Mononuclear cell (primary cell): ENCODE results near the gene MRPS35. TPM values are rescaled to one million over a fixed set of nuclear protein-coding genes. Genes with fewer than 3 reads are reported as not detected.

ENCODE experiments used
- H3K27me3 ChIP-seq: 2 replicates; pipeline ENCODE4 v1.6.0; 2011; ENCODE audit warnings: low read length, control low read depth; ENCODE audit not compliant: insufficient read depth
- H3K4me1 ChIP-seq: 2 replicates; pipeline ENCODE4 v1.5.1; 2011; ENCODE audit warnings: mild to moderate bottlenecking, low read length, control low read depth; ENCODE audit not compliant: insufficient read depth
- H3K4me3 ChIP-seq: 2 replicates; pipeline ENCODE4 v1.5.1; 2011; ENCODE audit warnings: mild to moderate bottlenecking, low read length, moderate library complexity
- H3K9me3 ChIP-seq: 2 replicates; pipeline ENCODE4 v1.5.1; 2011; ENCODE audit warnings: low read depth, mild to moderate bottlenecking, control low read depth, low read length
- total RNA-seq: library from RNA; depleted of rRNA; stranded (reverse); fragments of >200 nt; gene quantifications from one replicate; pipeline ENCODE4 v1.2.3, GENCODE V29; 2012

The MRPS35 gene
- total RNA-seq: 57.7 TPM

- Histone ChIP-seq H3K9me3 (no peaks in the 10 kb centered on the region), H3K4me1 (peaks cover 29% of the 10 kb centered on the region), H3K27me3 (no peaks in the 10 kb centered on the region), H3K4me3 (peak within 1 kb of the TSS; percentile 75)
These were observed at the start of gene MRPS35 for GRCh38 chr12:27710592-27711316. Gene MRPS35 (plus strand): TSS chr12:27710832. CDS start chr12:27710844, 12 bp downstream.

- Histone ChIP-seq H3K27me3 (no peaks in the 10 kb centered on the region), H3K4me3 (no peak overlapping the region), H3K9me3 (no peaks in the 10 kb centered on the region), H3K4me1 (no peaks in the 10 kb centered on the region)
These were observed 44.9 kb upstream of the MRPS35 start for GRCh38 chr12:27665704-27666103.

- H3K4me1 ChIP-seq: no peaks in the 10 kb centered on the region
These were observed 44.1 kb upstream of the MRPS35 start for GRCh38 chr12:27666510-27666909.

GRCh38 chr12:27667540-27667939 is 43.1 kb upstream of the MRPS35 start:
- H3K9me3 ChIP-seq: no peaks in the 10 kb centered on the region

More at GRCh38 chr12:27666510-27666909, 44.1 kb upstream of the MRPS35 start:
- Histone ChIP-seq H3K27me3 (no peaks in the 10 kb centered on the region), H3K9me3 (no peaks in the 10 kb centered on the region), H3K4me3 (no peak overlapping the region)

DNA sequence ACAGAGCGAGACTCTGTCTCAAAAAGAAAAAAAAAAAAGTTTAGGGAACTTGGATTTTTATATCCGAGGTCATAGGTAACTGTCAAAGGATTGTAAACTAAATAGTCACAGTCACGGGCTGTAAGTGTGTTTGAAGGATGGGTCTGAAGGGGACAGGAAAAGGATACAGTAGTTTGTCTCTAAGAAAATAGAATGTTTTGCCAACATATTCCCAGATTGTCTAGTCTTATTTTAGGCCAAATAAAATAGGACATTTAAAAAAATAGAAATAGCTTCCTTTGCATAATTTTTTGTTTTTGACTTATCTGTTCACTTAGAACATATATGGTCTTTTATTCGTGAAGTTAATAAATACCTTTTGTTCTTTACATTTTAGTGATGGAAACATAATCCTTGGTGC is 38.6 kb upstream of the MRPS35 start:
- Histone ChIP-seq H3K4me1 (no peaks in the 10 kb centered on the region), H3K9me3 (no peaks in the 10 kb centered on the region), H3K27me3 (no peaks in the 10 kb centered on the region), H3K4me3 (no peak overlapping the region)

More at GRCh38 chr12:27667540-27667939, 43.1 kb upstream of the MRPS35 start:
- no peaks in the 10 kb centered on the region for H3K4me1 ChIP-seq
- no peaks in the 10 kb centered on the region for H3K27me3 ChIP-seq
- no peak overlapping the region for H3K4me3 ChIP-seq

- Histone ChIP-seq H3K4me1 (no peaks in the 10 kb centered on the region), H3K9me3 (no peaks in the 10 kb centered on the region), H3K4me3 (no peak overlapping the region), H3K27me3 (no peaks in the 10 kb centered on the region)
These were observed 38.0 kb upstream of the MRPS35 start for GRCh38 chr12:27672643-27673042.

GRCh38 chr12:27673101-27673718 is 37.4 kb upstream of the MRPS35 start:
- Histone ChIP-seq H3K9me3 (no peaks in the 10 kb centered on the region), H3K4me3 (no peak overlapping the region), H3K4me1 (no peaks in the 10 kb centered on the region), H3K27me3 (no peaks in the 10 kb centered on the region)

- H3K9me3 ChIP-seq: no peaks in the 10 kb centered on the region
- H3K27me3 ChIP-seq: no peaks in the 10 kb centered on the region
- H3K4me3 ChIP-seq: no peak overlapping the region
- no peaks in the 10 kb centered on the region for H3K4me1 ChIP-seq
These were observed 35.6 kb upstream of the MRPS35 start for GRCh38 chr12:27674989-27675388.

- no peaks in the 10 kb centered on the region for H3K9me3 ChIP-seq
- H3K27me3 ChIP-seq: no peaks in the 10 kb centered on the region
- no peaks in the 10 kb centered on the region for H3K4me1 ChIP-seq
- no peak overlapping the region for H3K4me3 ChIP-seq
These were observed 30.0 kb upstream of the MRPS35 start for GRCh38 chr12:27680619-27681018.

GRCh38 chr12:27682534-27682933 is 28.1 kb upstream of the MRPS35 start:
- H3K27me3 ChIP-seq: no peaks in the 10 kb centered on the region
- H3K4me1 ChIP-seq: no peaks in the 10 kb centered on the region
- H3K4me3 ChIP-seq: no peak overlapping the region
- no peaks in the 10 kb centered on the region for H3K9me3 ChIP-seq

DNA sequence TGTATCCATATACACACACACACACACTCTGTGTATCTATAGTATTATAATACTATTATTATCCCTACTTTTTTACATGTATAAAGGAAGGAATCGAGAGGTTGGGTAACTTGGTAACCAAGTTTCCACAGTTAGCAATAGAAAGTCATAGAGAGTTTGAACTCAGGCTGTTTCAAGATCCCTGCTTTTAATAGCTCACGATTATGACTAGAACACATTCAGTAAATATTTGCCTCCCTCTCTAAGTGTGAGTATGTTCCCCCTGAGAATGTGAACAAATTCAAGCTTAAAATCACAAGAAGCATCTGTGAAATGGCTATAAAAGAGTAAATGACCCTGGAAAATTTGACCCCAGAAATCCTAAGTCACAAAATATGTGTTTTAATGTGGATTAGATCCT is 25.4 kb upstream of the MRPS35 start:
- Histone ChIP-seq H3K4me1 (no peaks in the 10 kb centered on the region), H3K4me3 (no peak overlapping the region), H3K9me3 (no peaks in the 10 kb centered on the region), H3K27me3 (no peaks in the 10 kb centered on the region)

DNA sequence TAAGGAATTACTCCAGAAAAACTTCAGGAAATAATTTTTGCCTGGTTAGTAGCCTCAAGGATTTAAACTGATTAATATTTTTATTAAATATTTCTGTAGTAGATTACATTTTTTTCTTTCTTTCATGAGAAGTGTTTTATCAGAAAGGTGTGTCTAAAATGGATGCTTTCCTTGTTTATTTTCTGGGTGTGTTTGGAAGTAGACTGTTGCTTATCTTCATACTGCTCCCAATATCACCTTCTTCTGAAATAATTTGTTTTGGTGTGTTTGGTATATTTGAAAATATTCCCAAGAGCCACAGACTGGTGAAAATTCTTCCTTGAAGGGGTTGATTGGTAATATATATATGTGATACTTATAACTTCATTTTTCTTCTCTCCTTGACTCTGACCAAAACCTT is 24.5 kb upstream of the MRPS35 start:
- H3K9me3 ChIP-seq: no peaks in the 10 kb centered on the region
- no peaks in the 10 kb centered on the region for H3K4me1 ChIP-seq
- no peak overlapping the region for H3K4me3 ChIP-seq
- H3K27me3 ChIP-seq: no peaks in the 10 kb centered on the region

DNA sequence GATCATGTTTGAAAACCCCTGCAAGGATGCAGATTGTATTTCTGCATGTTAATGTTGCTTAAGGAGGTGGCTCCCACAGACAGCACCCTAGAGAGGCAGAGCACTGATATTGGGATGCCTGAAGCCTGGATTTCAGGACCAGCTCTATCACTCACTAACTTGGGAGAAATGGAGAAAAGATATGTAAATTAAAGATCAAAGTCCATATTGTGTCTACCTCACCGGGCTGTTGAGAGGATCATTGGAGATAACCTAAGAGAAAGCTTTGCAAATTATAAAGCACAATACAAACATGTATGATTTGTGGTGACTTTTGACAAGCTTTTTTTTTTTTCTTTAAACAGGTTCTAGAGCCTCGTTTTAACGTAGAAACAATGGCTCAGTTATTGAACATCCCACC is 22.0 kb upstream of the MRPS35 start:
- no peaks in the 10 kb centered on the region for H3K9me3 ChIP-seq
- no peak overlapping the region for H3K4me3 ChIP-seq
- no peaks in the 10 kb centered on the region for H3K4me1 ChIP-seq
- H3K27me3 ChIP-seq: no peaks in the 10 kb centered on the region

DNA sequence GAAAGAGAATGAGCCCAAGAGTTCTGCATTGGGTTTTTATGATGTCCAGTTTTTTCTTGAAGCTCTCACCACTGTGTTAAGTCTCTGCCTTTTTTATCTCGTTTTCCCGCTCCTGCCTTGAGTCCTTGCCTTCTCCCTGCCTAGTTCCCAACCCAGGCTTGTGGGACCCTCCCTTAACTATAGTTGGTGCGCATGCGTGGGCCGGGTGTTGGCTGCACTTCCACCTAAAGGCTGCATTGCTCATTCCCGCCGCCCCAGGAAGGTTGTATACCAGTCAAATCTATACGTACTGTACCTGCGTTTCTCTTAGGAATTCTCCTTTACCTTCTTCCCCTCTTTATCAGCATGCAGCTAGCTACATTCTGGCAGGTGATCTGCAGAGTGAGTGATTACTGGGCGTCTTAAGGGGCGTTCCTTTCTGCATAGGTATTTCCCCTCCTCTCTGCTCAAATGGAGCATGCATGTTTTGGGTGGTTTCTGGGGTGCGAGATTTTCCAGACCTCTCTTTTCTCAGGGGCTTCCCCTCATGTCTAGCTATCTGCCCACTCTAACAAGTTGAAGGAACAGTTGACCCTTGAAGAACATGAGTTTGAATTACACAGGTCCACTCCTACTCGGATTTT is 21.0 kb upstream of the MRPS35 start:
- Histone ChIP-seq H3K27me3 (no peaks in the 10 kb centered on the region), H3K4me3 (no peak overlapping the region), H3K4me1 (no peaks in the 10 kb centered on the region), H3K9me3 (no peaks in the 10 kb centered on the region)

GRCh38 chr12:27693403-27693802 is 17.2 kb upstream of the MRPS35 start:
- no peak overlapping the region for H3K4me3 ChIP-seq
- H3K9me3 ChIP-seq: no peaks in the 10 kb centered on the region
- H3K4me1 ChIP-seq: no peaks in the 10 kb centered on the region
- H3K27me3 ChIP-seq: no peaks in the 10 kb centered on the region
